ENCODE measurements around the gene LHX6. TPM values are rescaled to one million over a fixed set of nuclear protein-coding genes. Genes with fewer than 3 reads are reported as not detected.
A peak's percentile ranks its signal among the peaks of the same experiment; 100 is the strongest.

LHX6 gene
- total and polyA plus RNA-seq, 2 of the 13 experiments (the other 11 are each of a cell fraction or from before 2014, with no cell fraction given) = 1.1 to 1.3 TPM

GRCh38 chr9:122213589-122214413, 15.0 kb downstream of the LHX6 start (continued):
- TF ChIP-seq ZNF367 (CRISPR knock-in tag; IDR thresholded peaks at IDR 0.05; ENCODE audit: borderline replicate concordance) (peak; percentile 84; the same call in 1 of the 2 replicates), DMAP1 (CRISPR knock-in tag; IDR thresholded peaks at IDR 0.05) (no peak), ARNT2 (CRISPR knock-in tag; IDR thresholded peaks at IDR 0.05; ENCODE audit: low read depth) (peak; percentile 83; the same call in 1 of the 2 replicates), SATB2 (CRISPR knock-in tag; IDR thresholded peaks at IDR 0.05) (peak; percentile 75; the same call in 1 of the 2 replicates), RFXAP (CRISPR knock-in tag; IDR thresholded peaks at IDR 0.05; ENCODE audit: borderline replicate concordance) (peak; percentile 52; the same call in 1 of the 2 replicates), HINFP (CRISPR knock-in tag; IDR thresholded peaks at IDR 0.05; ENCODE audit: low read depth) (no peak; the same call in 1 of the 2 replicates), HMG20B (CRISPR knock-in tag; conservative IDR thresholded peaks at IDR 0.05) (0 out of 2 replicates have a peak, but pooled peaks have one; percentile 13), HMGXB4 (CRISPR knock-in tag; IDR thresholded peaks at IDR 0.05; ENCODE audit: borderline replicate concordance in 1 of 2, low read depth in 1 of 2) (peak in 1 of 2 experiments; percentile 23; a peak in 1 of 4 replicates), ZNF44 (CRISPR knock-in tag; IDR thresholded peaks at IDR 0.05) (0 out of 2 replicates have a peak, but pooled peaks have one; percentile 58), ZFP90 (CRISPR knock-in tag; IDR thresholded peaks at IDR 0.05; ENCODE audit: borderline replicate concordance) (peak; percentile 88), KLF15 (CRISPR knock-in tag; IDR thresholded peaks at IDR 0.05; ENCODE audit: borderline replicate concordance) (0 out of 2 replicates have a peak, but pooled peaks have one; percentile 35), NR2C2 (CRISPR knock-in tag; IDR thresholded peaks at IDR 0.05; ENCODE audit: borderline replicate concordance) (no peak), ZNF580 (CRISPR knock-in tag; IDR thresholded peaks at IDR 0.05; ENCODE audit: borderline replicate concordance, low read depth) (peak; percentile 54; the same call in 1 of the 2 replicates), ZIK1 (CRISPR knock-in tag; IDR thresholded peaks at IDR 0.05; ENCODE audit: borderline replicate concordance, low read depth) (peak; percentile 79; the same call in 1 of the 2 replicates), ZNF230 (CRISPR knock-in tag; IDR thresholded peaks at IDR 0.05) (no peak), ERF (CRISPR knock-in tag; IDR thresholded peaks at IDR 0.05) (peak; percentile 69; the same call in 1 of the 2 replicates), MBNL3 (CRISPR knock-in tag; conservative IDR thresholded peaks at IDR 0.05) (no peak), ISL2 (CRISPR knock-in tag; IDR thresholded peaks at IDR 0.05) (0 out of 2 replicates have a peak, but pooled peaks have one; percentile 49), ZNF33B (CRISPR knock-in tag; IDR thresholded peaks at IDR 0.05) (0 out of 2 replicates have a peak, but pooled peaks have one; percentile 52), ZNF891 (CRISPR knock-in tag; IDR thresholded peaks at IDR 0.05) (0 out of 2 replicates have a peak, but pooled peaks have one; percentile 48), MYPOP (CRISPR knock-in tag; IDR thresholded peaks at IDR 0.05) (peak; percentile 48; the same call in 1 of the 2 replicates), ZNF557 (CRISPR knock-in tag; IDR thresholded peaks at IDR 0.05) (0 out of 2 replicates have a peak, but pooled peaks have one; percentile 37)

Measured in HepG2 (cell line).